Measurements from ENCODE around the gene PLSCR3.
A peak's percentile ranks its signal among the peaks of the same experiment; 100 is the strongest.

PLSCR3 gene

GRCh38 chr17:7439462-7440112 is 45.3 kb upstream of the PLSCR3 start, which contains the start of gene FGF11:
TSS of gene FGF11 (plus strand) at chr17:7439512. CDS start at chr17:7439621, 109 bp downstream.
- no peak for DNase-seq (ENCODE audit: low spot score)
- in situ Hi-C loops (cut with MboI; ENCODE audit: low sequenced_read_pairs, unreplicated experiment) = no loop called here

DNA sequence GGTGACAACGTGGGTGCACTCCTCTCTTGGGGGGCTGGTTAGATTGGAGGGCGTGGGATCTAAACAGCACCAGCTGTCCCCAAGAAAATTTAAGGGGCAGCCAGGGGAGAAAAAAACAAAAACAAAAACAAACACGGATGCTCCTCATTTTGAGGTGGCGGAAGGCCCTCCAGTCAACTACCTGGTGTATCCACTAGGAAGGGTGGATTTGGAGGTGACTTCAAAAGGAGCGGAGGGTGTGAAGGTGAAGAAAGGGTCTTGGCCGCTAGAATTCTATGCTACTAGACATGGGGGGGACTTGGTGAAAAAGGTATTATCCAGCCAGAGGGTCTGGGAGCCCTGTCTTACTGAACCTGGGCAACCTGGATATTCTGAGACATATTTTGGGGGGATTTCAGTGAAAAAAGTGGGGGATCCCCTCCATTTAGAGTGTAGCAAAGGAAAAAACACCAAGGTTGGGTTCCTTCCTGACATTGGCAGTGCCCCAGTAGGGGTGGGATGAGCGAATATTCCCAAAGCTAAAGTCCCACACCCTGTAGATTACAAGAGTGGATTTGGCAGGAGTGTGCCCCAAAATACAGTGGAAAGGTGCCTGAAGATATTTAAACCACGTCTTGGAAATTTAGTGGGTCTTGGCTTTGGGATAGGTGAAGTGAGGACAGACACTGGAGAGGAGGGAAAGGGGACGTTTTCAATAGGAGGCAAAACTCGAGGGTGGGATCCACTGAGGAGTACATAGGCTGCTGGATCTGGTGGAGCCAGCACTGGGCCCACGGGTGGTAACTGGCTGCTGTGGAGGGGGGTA is 44.5 kb upstream of the PLSCR3 start:
- in situ Hi-C loops (cut with MboI; ENCODE audit: low sequenced_read_pairs, unreplicated experiment) = no loop called here
- no peak for TF ChIP-seq CTCF (IDR thresholded peaks at IDR 0.05; ENCODE audit: borderline replicate concordance, control extremely low read depth, extremely low read depth, insufficient read depth, missing control alignments)

More at GRCh38 chr17:7439462-7440112, 45.3 kb upstream of the PLSCR3 start, which contains the start of gene FGF11:
- TF ChIP-seq CTCF (IDR thresholded peaks at IDR 0.05; ENCODE audit: borderline replicate concordance, control extremely low read depth, extremely low read depth, insufficient read depth, missing control alignments) = no peak

DNA sequence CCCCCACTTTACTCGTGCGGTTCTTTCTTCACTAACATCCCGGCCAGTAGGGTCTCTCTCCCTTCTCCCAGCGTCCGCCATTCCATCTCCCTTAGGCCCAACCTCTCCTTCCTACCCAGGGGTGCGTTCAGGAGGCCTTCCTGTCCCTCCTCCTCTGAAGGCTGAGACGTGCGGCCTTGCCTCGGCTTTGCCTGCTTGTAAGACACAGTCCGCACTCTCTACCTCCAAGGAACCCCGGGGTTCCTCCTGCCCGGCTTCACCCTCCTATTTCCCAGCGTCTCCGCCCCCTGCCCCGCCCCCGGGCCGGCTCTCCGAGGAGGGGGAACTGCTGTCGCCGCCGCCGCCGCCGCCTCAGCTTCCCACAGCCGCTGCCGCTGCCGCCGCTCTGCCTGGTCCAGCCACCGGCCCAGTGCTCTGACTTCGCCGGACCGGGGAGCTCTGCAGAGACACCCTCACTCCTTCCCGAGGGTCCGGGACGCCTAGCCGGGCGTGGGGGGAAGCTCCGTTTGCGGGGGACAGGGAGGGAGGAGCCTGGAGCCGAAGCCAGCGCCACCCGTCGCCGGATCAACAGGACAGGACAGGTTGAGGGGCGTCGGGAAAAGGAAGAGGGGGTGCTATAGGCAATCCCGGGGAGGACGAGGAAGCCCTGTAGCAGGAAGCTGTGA is 43.8 kb upstream of the PLSCR3 start:
- TF ChIP-seq CTCF (IDR thresholded peaks at IDR 0.05; ENCODE audit: borderline replicate concordance, control extremely low read depth, extremely low read depth, insufficient read depth, missing control alignments) = no peak
- no peak for DNase-seq (ENCODE audit: low spot score)
- in situ Hi-C loops (cut with MboI; ENCODE audit: low sequenced_read_pairs, unreplicated experiment) = no loop called here

More for the DNA sequence above, 44.5 kb upstream of the PLSCR3 start:
- DNase-seq (ENCODE audit: low spot score) = no peak

DNA sequence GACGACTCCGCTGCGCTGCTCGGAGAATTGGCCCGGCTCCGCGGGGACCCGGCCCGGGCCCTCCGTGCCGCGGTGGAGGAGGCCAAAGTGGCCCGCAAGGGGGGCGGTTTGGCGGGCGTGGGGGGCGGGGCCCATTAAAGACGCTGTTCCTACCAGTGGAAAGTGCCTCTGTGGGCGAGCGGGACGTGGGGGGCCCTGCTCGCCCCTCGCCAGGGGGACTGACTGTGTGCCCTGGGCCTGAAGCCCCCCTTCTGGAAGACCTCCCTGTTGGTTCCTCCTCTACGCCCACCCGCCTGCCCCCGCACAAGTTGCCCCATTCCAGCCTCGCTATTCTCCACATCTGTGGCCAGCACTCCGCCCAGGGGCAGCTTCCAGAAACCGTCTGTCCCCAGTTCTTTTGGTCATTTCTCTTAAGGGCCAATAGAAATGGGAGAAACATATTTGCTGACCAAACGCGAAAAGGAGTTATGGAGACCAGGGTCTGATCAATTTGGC is 43.1 kb upstream of the PLSCR3 start:
- DNase-seq (ENCODE audit: low spot score) = no peak
- in situ Hi-C loops (cut with MboI; ENCODE audit: low sequenced_read_pairs, unreplicated experiment) = no loop called here
- no peak for TF ChIP-seq CTCF (IDR thresholded peaks at IDR 0.05; ENCODE audit: borderline replicate concordance, control extremely low read depth, extremely low read depth, insufficient read depth, missing control alignments)

DNA sequence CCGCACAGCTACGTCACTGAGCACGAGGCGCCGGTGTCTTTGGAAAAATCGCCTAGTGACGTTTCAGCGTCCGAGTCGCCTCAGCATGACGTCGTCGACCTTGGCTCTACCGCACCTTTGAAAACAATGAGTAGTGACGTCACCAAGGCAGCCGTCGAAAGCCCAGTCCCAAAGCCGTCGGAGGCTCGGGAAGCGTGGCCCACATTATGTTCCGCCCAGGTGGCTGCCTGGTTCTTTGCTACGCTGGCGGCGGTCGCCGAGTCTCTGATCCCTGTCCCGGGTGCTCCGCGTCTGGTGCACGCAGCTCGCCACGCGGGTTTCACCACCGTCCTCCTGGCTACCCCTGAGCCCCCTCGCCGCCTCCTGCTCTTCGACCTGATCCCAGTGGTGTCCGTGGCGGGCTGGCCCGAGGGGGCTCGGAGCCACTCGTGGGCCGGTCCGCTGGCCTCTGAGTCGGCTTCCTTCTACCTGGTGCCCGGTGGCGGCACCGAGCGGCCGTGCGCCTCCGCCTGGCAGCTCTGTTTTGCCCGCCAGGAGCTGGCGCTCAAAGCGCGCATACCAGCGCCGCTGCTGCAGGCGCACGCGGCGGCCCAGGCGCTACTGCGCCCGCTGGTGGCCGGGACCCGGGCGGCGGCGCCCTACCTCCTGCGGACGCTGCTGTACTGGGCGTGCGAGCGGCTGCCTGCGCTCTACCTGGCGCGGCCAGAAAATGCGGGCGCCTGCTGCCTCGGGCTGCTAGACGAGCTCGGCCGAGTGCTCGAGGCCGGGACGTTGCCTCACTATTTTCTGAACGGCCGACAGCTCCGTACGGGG is 42.4 kb upstream of the PLSCR3 start:
- in situ Hi-C loops (cut with MboI; ENCODE audit: low sequenced_read_pairs, unreplicated experiment) = no loop called here
- peak; percentile 78 for DNase-seq (ENCODE audit: low spot score)

More for the DNA sequence above, 42.4 kb upstream of the PLSCR3 start:
- peak; percentile 68 for TF ChIP-seq CTCF (IDR thresholded peaks at IDR 0.05; ENCODE audit: borderline replicate concordance, control extremely low read depth, extremely low read depth, insufficient read depth, missing control alignments)
